Stimulated activated CD4-positive, alpha-beta T cell treated with anti-CD3 and anti-CD28 coated beads, Interleukin-12 subunit alpha, Interleukin-12 subunit beta, amount 100 ng/mL, for 24 hours (primary cell): ENCODE measurements around the gene DRD2.

Experiments used
- DNase-seq, 2 experiments: peaks; one replicate each; pipeline ENCODE4 v3.0.0-alpha.2; 2020; ENCODE audit warnings: low read depth in 2 of 2

Gene DRD2

DNA sequence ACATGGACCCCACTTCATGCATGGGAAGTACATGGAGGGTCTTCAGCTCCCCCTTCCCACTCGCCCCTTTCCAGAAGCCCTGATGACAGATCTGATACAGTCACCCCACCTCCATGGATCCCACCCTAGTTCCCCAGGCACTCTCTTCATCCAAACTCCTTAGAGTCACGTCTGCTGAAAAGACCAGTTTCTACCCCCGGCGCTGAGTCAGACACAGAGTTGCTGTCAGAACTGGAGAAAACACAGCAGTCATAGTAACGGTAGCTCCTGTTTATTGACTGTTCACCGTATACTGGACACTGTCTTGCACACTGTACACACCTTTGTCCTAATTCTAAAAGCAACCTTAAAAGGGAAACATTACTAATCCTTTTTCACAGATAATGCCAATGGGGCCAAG lies 29.1 kb downstream of the DRD2 start:
- no peak for DNase-seq

- no peak for DNase-seq
Measured at GRCh38 chr11:113444502-113445123, 30.6 kb downstream of the DRD2 start.

GRCh38 chr11:113440816-113441215 lies 34.4 kb downstream of the DRD2 start:
- no peak for DNase-seq

DNA sequence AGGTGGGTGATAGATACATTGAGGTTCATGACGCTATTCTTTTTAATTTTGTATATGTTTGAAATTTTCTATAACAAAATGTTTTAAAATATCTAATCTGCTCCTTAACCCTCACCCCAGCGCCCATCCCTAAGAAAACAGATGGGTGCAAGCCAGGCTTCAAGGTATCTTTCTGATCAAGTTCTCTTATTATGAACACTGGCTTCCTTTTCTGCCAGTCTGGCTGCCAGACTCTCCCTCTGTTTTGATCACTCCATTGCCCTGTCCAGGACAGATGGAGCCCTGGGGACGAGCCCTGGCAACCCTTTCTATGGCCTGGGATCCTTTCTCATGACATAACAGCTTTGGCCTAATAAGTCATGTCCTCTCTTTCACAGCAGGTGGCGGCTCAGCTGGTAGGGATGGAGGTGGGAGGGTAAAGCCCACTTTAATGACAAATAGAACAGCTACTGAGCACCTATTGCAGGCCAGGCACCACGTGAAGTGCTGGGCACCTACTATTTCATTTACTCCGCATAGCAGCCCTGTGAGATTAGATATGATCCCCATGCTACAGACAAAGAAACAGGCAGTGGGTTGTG lies 38.4 kb downstream of the DRD2 start:
- no peak for DNase-seq

DNA sequence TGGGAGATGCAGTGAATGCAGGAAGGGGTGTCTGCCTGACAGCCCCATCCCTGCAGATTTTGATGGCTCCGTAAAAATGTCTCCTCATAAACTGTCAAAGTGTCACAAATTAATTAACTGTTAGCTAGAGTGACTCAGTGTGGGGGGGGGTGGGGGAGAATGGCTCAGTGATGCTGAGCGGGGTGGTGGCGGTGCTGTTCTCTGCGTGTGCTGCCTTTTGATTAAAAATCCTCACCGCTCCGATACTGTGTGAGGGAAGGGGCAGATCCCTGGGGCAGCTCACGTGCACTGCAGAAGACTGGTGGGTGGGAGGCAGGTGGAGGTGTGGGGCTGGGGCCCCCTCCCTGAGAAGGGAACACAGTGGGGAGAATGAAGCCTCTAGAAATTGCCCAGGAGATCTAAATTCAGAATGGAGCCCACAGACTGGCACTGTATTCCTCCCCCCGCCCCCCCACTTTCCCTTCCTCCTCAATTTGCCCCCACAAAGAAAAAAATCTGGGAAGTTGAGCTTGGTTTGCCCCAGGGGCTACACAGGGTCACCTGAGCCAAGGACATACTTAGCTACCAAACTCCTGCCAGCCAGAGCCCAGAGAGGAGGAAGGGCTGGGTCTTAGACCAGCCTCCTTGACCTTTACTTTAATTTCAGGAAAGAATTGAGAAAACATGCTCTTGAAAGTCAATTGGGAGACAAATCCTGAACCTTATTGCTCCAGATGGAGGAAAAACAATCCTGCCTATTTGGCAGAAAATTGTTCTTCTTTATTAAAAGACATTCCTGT lies 39.8 kb downstream of the DRD2 start:
- DNase-seq, result no peak

DNA sequence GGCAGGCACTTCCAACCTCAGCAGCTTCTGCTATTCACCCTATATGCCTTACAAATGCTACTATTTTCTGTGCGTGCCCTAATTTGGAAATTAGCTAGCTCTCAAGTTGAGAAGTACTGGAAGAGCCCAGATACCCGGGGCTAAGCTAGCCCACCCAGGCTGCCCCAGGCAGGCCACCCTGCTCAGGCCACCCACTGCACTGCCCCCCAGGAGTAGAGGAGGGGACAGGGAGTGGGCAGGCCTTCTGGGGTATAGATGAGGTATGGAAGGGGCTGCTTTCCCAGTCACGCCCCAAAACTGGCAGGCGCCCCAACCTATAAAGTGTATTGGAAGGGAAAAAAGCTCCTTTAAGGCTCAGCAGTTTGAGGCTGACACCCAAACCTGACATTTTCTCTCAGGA lies 43.5 kb downstream of the DRD2 start:
- DNase-seq, result no peak

GRCh38 chr11:113426686-113427085 lies 48.5 kb downstream of the DRD2 start:
- DNase-seq, result no peak

DNA sequence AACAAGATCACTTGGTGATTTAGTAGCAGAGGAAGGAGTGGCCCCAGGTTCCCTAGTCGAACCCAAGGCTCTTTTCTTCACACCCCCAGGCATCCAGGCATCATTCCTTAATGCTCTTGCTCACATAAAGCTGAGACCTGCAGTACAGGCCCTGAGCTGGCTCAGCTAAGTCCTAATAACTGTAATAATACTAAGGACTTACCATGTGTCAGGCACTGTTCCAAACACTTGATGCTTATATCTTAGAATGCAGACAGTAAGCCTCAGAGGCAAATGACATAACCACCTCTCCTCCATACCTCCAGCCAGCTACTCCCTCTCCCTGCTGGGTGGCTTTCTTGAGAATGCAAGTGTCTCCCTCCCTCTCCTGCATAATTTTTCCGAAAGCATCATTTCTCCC lies 54.4 kb downstream of the DRD2 start:
- no peak for DNase-seq

- DNase-seq, result no peak
Measured at GRCh38 chr11:113419454-113420003, 55.7 kb downstream of the DRD2 start.

GRCh38 chr11:113417428-113417827 lies 57.8 kb downstream of the DRD2 start:
- DNase-seq, result no peak

GRCh38 chr11:113415343-113415742 lies 59.9 kb downstream of the DRD2 start:
- no peak for DNase-seq

GRCh38 chr11:113412675-113413074 lies 62.5 kb downstream of the DRD2 start:
- DNase-seq, result no peak

GRCh38 chr11:113411536-113411935 lies 63.7 kb downstream of the DRD2 start:
- no peak for DNase-seq

DNA sequence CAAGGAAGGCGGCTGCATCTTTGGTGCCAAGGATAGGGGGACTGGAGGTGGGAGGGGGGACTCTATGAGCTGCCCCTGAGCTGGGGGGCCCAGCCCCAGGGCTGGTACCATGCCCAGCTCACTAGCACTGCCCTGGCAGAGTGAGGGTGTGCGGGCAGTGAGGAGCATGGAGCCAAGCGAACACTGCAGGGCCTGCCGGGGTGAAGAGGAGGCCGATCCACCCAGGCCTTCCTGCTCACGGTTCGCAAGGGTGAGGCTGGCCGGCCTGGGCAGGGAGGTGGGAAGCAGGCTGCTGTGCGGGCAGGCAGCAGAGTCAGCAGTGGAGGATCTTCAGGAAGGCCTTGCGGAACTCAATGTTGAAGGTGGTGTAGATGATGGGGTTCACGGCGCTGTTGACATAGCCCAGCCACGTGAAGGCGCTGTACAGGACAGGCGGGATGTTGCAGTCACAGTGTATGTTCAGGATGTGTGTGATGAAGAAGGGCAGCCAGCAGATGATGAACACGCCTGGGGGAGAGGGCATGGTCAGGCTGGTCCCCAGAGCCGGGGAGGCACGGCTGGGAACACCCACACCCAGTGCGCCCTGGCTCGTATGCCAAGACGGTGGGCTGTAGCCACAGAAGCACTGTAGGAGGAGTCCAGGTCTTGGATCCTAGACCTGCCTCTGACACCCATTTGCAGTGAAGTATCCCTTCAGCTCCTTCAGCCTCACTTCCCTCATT lies 64.6 kb downstream of the DRD2 start:
- no peak for DNase-seq

- no peak for DNase-seq
Measured at GRCh38 chr11:113409526-113409925, 65.7 kb downstream of the DRD2 start.

- no peak for DNase-seq
Measured at GRCh38 chr11:113408887-113409286, 66.3 kb downstream of the DRD2 start.

GRCh38 chr11:113408206-113408605 lies 67.0 kb downstream of the DRD2 start:
- DNase-seq, result no peak

DNA sequence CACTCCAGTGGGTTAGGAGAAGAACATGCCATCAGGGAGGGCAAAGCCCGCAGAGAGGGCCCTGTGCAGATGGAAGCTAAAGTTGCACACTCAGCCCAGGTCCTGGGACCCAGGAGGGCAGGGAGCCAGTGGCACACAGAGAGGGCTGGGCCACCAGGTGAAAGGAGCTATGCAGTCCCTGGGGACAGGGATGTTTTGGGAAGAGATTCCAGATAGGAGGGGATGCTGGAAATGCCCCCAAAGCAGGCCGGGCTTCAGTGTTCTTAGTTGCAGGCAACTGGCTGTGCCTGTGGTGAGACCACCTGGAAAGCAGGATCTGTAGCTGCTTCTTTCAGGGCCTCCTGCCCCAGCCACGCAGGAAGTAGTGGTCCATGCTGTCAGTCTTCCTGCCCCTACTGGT lies 68.0 kb downstream of the DRD2 start:
- DNase-seq, result no peak

DNA sequence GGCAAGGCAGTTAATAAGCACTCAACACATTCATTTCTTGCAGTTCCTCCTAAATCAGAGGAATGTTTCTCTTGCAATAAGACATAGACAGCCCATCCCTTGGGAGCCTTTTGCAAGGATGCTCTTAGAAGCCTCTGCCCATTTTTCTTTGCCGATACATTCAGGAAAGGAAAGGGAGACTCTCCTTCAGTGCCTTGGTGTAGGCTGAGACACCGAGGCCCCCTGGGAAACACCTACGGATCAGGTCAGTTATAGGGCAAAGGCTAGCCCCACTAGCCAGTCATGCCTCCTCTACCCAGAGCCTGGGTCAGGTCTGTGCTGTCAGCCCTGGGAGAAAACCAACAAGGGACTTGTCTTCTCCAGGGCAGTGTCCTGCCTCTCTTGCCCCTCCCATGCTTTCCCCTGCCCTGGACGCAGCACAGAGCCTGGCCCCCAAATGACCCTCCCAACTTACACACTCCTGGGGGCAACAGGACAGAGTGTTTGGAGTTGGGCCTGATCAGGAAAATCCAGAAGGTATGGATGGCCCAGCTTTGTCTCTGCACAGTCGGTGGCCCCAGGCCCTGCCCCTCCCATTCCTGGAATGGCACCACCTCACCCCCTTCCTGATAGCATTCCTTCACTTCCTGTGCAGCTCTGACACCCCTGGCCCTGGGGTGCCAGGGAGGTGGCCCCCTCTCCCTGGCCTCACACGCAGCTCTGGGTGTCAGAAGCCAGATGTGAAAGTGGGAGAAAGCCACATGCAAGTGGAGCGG lies 69.3 kb downstream of the DRD2 start:
- DNase-seq, result no peak

DNA sequence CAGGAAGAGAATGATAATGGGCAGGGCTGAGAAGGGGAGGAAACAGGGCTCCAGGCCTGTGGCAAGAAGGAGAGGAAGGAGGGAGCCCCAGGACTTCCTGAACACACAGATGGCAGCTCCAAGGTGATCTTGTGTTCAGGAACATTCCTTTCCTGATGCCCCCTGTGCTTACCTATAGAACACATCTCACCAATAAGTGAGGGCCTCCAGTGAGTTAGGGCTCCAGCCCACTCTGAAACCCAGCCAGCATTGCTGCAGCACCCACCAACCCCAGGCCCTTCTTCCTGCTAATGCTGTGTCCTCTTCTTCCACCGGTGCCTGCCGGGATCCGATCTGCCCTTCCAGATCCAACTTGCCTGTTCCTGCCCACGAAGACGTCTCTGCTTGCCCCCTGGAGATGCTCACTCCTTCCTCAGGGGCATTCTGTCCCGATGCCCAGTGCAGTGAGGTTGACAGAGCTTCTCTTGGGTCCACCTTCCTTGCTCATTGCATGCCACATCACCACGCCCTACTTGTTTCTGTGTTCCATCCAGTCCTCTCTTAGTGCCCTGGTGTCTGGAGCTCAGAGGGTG lies 70.3 kb downstream of the DRD2 start:
- no peak for DNase-seq

DNA sequence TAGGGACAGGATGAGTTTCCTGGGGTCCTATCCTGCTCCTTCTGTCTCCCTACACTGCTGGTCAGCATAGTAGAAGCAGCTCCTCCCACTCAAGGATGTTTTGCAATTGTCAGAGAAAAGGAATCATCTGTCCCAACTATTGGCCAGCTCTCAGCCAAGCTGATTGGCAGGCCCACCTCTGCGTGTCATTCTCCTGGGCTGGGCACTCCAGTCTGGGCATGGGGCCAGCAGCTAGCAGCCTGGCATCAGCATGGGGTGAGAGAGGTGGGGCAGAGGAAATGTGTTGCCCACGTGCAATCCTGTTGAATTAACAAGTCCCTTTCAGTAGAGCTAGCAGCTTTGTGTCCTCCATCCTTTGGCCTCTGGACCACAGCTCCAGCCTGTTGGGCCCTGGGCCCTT lies 73.5 kb downstream of the DRD2 start:
- no peak for DNase-seq
